NCI-H1105 (cell line): ENCODE measurements around the gene HSD3B7.

Experiments
- DNase-seq: peaks from one replicate; lab custom pipeline; 2025; lab: John Stamatoyannopoulos, UW

HSD3B7 gene

DNA sequence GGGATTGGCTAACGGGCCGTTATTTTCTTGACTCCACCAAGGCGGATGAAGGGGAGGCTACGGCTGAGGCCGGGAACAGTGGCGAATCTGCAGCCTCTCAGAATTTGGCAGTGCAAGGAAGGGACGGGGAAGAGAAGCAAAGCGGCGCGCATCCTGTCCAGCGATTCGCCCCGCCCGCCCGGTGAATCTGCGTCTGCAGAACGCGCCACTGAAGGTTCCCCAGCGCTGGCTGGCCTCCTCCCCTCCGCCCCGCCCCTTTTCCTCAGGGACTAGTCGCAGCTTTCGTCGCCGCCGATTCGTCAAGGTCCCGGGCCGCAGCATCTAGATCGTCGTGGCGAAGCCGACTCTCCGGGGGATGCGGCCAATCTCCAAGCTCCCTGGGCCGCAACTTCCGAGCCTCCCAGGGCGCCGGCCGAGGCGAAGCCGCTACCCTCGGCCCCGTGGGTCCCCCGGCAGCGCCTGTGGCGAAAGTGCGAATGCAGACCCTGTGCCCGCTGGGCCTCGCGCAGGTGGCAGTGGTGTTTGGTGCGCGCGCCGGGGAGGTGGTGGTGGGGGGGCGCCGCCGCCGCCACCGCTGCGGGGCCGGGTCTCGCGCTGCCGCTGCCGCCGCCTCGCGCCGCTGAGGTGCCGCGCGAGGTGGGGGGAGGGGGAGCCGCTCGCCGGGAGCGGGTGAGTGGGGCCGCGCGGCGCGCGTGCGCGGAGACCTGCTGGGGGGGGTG, 27.4 kb upstream of the HSD3B7 start, which contains the start of gene SETD1A:
SETD1A (plus strand) TSS at position 299 of the 719 bp plus-strand sequence. CDS start 978 bp downstream, outside the sequence.
- DNase-seq, result peak; percentile 94

DNA sequence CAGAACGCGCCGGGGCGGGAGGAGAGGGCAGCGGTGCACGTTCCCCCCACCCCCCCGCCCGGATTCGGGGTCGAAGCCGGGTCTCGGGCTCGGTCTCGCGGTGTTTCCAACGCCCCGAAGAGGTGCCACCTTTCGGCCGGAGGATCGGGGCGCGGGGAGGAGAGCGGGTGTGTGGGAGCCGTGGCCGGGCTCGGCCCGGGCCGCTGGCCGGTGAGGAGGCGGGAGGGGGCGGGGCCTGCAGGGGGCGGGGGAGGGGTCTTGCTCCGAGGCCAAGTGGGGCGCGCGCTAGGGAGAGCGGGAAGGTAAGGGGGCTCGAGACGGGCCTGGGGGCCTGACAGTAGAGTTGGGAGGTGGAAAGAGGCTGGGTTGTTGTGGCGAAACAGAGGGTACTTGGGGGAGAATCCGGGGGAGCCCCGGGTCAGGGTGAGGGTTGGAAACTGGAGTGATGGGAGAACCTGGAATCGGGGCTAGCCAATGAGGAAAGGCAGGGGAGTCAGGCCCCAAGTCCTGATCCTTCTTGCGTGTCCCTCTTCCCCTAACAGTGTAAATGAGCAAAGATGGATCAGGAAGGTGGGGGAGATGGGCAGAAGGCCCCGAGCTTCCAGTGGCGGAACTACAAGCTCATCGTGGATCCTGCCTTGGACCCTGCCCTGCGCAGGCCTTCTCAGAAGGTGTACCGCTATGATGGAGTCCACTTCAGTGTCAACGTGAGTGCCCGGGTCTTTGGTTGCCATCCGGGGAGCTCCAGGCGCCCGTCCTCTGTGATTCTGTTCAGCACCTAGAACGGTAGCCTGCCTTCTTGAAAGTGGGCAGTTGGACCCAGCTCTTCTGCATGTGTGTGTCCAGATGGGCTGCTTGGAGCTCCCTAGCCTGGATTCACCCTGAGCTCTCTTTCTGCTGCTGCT, 26.6 kb upstream of the HSD3B7 start:
- DNase-seq, result no peak

GRCh38 chr16:30961384-30961783, 23.6 kb upstream of the HSD3B7 start:
- no peak for DNase-seq

DNA sequence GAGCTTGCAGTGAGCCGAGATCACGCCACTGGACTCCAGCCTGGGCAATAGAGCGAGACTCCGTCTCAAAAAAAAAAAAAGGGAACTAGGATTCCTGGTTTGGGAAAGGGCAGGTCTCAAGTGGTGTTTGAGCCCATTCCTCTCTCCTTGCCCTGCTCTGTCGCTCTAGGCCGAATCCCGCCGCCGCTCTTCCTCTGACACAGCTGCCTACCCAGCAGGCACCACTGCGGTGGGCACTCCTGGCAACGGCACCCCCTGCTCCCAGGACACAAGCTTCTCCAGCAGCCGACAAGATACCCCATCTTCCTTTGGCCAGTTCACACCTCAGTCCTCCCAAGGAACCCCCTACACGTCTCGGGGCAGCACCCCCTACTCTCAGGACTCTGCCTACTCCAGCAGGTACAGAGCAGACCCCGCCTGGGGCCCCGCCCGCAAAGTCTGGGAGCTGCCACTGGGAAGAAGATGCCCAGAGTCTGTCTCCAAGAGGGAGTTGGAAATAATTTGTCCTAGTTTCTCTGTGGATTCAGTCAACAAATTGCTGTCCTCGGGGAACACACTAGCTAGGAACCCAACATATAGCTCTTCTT, 21.0 kb upstream of the HSD3B7 start:
- DNase-seq, result no peak

- no peak for DNase-seq
Measured at GRCh38 chr16:30964574-30965226, 20.3 kb upstream of the HSD3B7 start.

DNA sequence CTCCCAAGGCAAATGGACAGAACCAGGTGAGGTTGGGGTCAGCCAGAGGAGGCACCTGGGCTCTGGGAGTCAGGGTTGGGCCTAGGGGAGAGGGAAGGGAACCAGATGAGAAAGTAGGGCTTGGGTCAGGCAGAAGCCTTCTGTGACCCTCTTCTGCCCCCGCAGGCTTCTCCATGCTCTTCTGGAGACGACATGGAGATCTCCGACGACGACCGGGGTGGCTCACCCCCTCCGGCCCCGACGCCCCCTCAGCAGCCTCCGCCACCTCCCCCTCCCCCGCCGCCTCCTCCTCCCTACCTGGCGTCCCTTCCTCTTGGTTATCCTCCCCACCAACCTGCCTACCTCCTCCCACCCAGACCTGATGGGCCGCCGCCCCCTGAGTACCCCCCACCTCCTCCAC, 19.6 kb upstream of the HSD3B7 start:
- DNase-seq, result no peak

DNA sequence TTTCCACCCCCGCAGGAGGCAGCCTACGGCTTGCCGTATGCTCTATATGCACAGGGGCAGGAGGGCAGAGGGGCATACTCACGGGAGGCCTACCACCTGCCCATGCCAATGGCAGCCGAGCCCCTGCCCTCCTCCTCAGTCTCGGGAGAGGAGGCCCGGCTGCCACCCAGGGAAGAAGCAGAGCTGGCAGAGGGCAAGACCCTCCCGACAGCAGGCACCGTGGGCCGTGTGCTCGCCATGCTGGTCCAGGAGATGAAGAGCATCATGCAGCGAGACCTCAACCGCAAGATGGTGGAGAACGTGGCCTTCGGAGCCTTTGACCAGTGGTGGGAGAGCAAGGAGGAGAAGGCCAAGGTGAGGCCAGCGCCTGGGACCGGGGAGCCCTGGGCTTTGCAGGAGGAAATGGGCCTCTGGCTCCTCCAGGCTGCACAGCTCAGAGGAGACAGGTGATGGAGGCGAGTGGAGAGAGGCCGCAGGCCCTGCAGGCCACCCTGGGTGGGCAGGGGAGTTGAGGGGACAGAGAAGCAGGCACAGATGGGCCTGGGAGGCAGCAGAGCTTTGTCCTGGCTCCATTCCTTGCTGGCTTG, 18.9 kb upstream of the HSD3B7 start:
- no peak for DNase-seq

GRCh38 chr16:30967795-30968194, 17.2 kb upstream of the HSD3B7 start:
- no peak for DNase-seq

GRCh38 chr16:30969246-30969842, 15.7 kb upstream of the HSD3B7 start:
- no peak for DNase-seq

GRCh38 chr16:30971298-30971697, 13.7 kb upstream of the HSD3B7 start:
- no peak for DNase-seq

DNA sequence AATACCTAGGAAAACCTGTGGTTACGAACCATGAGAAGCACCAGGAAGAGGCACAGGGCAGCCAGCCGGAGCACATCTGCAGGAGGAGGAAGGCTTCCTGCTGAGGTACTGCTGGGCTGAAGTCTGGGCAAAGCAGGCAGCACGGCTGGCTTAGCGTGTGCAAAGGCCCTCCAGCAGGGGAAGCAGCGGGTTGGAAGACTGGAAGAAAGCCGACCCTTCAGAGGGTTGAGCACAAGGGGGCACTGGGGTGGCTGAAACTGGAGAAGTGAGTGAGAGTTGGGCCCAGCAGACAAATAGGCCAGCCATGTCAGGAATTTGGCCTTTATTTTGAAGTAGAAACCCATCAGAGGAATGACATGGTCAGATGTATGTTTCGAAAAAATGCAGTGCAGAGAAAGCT, 12.1 kb upstream of the HSD3B7 start:
- no peak for DNase-seq

DNA sequence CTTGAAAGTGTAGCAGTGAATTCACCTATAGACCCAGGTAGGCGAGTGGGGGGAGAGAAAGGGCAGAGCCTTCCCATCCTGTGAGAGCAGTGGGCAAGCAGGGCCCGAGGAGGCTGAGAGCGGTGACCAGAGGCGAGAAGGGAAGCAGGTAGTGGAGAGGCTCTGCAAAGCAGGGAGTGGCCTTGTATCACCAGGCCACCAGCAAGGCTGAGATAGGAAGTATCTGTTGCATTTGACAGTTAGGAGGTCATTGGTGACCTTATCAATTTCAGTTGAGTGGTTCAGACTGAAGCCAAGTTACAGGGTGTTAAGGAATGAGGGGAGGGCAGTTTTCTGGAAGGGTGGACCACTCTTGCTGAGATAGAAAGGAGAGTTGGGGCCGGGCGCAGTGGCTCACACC, 10.7 kb upstream of the HSD3B7 start:
- no peak for DNase-seq

DNA sequence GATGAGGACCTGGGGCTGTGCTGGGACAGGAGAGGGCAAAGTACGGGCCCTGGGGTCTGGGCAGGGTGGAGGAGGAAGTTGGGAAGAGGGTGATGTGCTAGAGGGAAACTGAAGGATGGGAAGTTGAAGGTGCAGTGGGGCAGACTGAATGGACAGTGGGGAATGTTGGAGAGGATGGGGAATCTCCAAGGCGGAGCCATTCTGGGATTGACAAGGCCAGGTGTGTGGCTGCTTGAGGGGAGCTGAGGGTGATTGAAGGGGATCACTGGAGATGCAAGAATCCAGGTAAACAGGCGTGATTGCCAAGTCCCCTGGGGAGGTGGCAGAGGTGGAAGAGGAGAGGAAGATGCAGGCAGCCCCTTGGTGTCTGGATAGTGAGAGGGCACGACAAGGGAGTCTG, 8.5 kb upstream of the HSD3B7 start:
- no peak for DNase-seq

GRCh38 chr16:30977502-30977901, 7.5 kb upstream of the HSD3B7 start:
- DNase-seq, result no peak

- DNase-seq, result no peak
Measured at GRCh38 chr16:30979170-30980022, 5.6 kb upstream of the HSD3B7 start.

DNA sequence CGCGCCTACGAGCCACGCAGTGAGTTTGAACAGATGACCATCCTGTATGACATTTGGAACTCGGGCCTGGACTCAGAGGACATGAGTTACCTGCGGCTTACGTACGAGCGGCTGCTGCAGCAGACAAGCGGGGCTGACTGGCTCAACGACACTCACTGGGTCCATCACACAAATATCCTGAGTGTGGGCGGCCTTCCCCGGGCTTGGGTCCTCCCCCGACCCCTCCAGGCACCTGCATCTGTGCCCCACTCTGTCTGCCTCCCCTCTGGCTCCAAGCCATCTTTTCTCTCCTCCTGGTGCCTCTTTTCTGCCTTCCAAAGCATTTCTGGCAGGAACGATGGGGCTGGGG, 5.0 kb upstream of the HSD3B7 start:
- DNase-seq, result no peak

GRCh38 chr16:30980434-30980833, 4.6 kb upstream of the HSD3B7 start:
- DNase-seq, result no peak

GRCh38 chr16:30980959-30981358, 4.0 kb upstream of the HSD3B7 start:
- DNase-seq, result no peak

- no peak for DNase-seq
Measured at GRCh38 chr16:30982548-30983288, 2.3 kb upstream of the HSD3B7 start.
